HCT116 (cell line): ENCODE data around the gene DHODH. TPM values are rescaled to one million over a fixed set of nuclear protein-coding genes. Genes with fewer than 3 reads are reported as not detected.

Experiments
- total RNA-seq: library from RNA; stranded (reverse); gene quantifications from one replicate; pipeline ENCODE4 v1.2.1, GENCODE V29; 2021; ENCODE audit not compliant: unreplicated experiment

DHODH gene
- total RNA-seq, 1 experiment from 2014 or later: 22.1 TPM

Other genes with a start within 250 kb of the DHODH start
- 70.2 TPM for gene AP1G1, start 199.9 kb upstream of the DHODH start, total RNA-seq
- gene ATXN1L, start 162.8 kb upstream of the DHODH start, total RNA-seq: 20.5 TPM
- 4.9 TPM for gene ZNF821, start 124.6 kb upstream of the DHODH start, total RNA-seq
- 191 TPM for gene IST1, start 113.2 kb upstream of the DHODH start, total RNA-seq
- gene PKD1L3, start 8.3 kb upstream of the DHODH start, total RNA-seq: not detected
- 18.1 TPM for gene HP, start 45.8 kb downstream of the DHODH start, total RNA-seq
- not detected for gene HPR, start 54.5 kb downstream of the DHODH start, total RNA-seq
- 15.5 TPM for gene TXNL4B, start 84.9 kb downstream of the DHODH start, total RNA-seq
- gene DHX38, start 85.1 kb downstream of the DHODH start, total RNA-seq: 71.0 TPM
- gene PMFBP1, start 163.4 kb downstream of the DHODH start, total RNA-seq: 5.6 TPM